Left hindlimb (tissue), 1 donor: ENCODE measurements around the gene TCF4.

Source experiments
- DNase-seq: peaks from one replicate; pipeline ENCODE4 v3.0.0-alpha.2; 2018

Gene TCF4

GRCh38 chr18:55314615-55315237, 273.3 kb downstream of the TCF4 start:
- DNase-seq: no peak

- DNase-seq: no peak
Measured at GRCh38 chr18:55314031-55314430, 274.0 kb downstream of the TCF4 start.

- DNase-seq: no peak
Measured at GRCh38 chr18:55310863-55311262, 277.1 kb downstream of the TCF4 start.

- DNase-seq: no peak
Measured at GRCh38 chr18:55310044-55310676, 277.8 kb downstream of the TCF4 start.

GRCh38 chr18:55309249-55309648, 278.7 kb downstream of the TCF4 start:
- DNase-seq: no peak

- DNase-seq: no peak
Measured at GRCh38 chr18:55307505-55307904, 280.5 kb downstream of the TCF4 start.

- no peak for DNase-seq
Measured at GRCh38 chr18:55306359-55307024, 281.5 kb downstream of the TCF4 start.

GRCh38 chr18:55302167-55302833, 285.7 kb downstream of the TCF4 start:
- DNase-seq: peak; percentile 55

- no peak for DNase-seq
Measured at GRCh38 chr18:55301824-55302166, 286.2 kb downstream of the TCF4 start.

GRCh38 chr18:55300936-55301531, 287.0 kb downstream of the TCF4 start:
- DNase-seq: peak; percentile 41

GRCh38 chr18:55300421-55300935, 287.5 kb downstream of the TCF4 start:
- DNase-seq: peak; percentile 80

GRCh38 chr18:55296778-55297177, 291.2 kb downstream of the TCF4 start:
- DNase-seq: no peak

GRCh38 chr18:55296115-55296514, 291.9 kb downstream of the TCF4 start:
- no peak for DNase-seq

- no peak for DNase-seq
Measured at GRCh38 chr18:55290898-55291297, 297.1 kb downstream of the TCF4 start.

GRCh38 chr18:55289775-55290174, 298.2 kb downstream of the TCF4 start:
- no peak for DNase-seq

- DNase-seq: no peak
Measured at GRCh38 chr18:55289048-55289447, 298.9 kb downstream of the TCF4 start.

GRCh38 chr18:55287935-55288868, 299.8 kb downstream of the TCF4 start:
- DNase-seq: no peak

- DNase-seq: no peak
Measured at GRCh38 chr18:55287149-55287806, 300.7 kb downstream of the TCF4 start.

GRCh38 chr18:55286257-55286825, 301.7 kb downstream of the TCF4 start:
- no peak for DNase-seq

- DNase-seq: no peak
Measured at GRCh38 chr18:55284614-55285013, 303.4 kb downstream of the TCF4 start.

- DNase-seq: no peak
Measured at GRCh38 chr18:55283309-55283708, 304.7 kb downstream of the TCF4 start.
